ENCODE measurements around the gene FBXO27.

The FBXO27 gene

DNA sequence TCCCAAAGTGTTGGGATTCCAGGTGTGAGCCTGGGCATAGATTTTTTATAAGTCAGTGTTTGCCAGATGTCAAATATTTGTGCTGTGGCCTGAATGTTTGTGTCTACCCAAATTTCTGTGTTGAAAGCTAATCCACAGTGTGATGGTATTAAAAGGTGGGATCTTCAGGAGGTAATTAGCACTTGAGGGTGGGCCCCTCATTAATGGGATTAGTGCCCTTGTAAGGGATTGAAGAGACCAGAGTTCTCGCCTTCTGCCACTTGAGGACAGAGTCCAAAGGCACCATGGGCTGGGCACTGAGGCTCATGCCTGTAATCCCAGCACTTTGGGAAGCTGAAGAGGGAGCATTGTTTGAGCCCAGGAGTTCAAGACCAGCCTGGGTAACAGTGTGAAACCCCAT lies 47.1 kb downstream of the FBXO27 start:
- no peak for DNase-seq

DNA sequence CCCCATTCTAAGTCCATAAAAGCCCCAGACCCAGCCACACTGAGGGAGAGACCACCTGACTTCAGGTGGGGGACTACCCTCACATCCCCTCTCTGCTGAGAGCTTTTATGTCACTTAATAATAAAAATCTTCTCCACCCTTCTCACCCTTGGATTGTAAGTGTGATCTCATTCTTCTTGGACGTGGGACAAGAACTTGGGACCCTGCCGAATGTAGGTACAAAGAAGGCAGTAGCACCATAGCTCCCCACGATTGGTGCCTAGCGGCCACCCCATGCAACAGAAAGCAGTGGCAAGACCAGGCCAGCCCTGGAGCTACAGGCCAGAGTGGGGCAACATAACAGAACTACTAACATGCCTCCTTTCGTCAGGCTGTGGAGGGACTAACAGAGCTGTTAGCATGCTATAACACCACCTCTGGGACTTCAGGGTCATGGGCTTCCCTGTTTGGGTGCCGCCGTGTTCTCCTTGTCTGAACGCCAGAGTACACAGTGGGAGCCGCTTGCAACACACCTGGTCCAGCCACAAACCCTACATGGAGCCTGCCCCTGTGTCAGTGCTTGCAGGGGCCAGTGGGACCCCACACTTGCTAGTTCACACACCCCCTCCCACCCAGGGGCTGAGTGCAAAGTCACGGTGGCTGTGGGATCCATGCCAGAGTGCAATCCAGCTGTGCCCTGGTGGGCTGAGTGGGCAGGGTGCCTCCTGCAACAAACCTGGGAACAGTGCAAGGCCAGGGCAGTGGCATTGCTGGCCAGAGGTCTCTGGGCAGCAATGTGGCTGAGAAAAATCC lies 51.6 kb downstream of the FBXO27 start:
- no peak for DNase-seq

DNA sequence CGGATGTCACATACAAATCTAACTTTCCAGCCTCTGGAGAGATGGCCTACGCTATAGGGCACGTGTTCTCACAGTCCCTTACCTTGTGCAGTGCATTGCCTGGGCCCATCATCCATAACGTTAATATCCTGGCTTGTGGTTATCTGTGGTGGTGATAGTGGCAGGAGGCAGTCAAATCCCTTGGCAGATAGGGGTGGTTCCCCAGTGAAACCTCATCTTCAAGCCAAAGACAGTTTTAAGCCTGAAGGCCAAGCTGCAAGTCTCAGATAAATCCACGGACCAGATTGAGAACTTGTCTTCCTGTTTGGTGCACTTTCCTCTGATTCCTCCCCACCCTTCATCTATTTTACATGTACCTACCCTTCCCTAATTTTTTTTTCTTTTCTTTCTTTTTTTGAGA lies 52.5 kb downstream of the FBXO27 start:
- no peak for DNase-seq

GRCh38 chr19:38978326-38978689 lies 54.0 kb downstream of the FBXO27 start:
- no peak for DNase-seq

DNA sequence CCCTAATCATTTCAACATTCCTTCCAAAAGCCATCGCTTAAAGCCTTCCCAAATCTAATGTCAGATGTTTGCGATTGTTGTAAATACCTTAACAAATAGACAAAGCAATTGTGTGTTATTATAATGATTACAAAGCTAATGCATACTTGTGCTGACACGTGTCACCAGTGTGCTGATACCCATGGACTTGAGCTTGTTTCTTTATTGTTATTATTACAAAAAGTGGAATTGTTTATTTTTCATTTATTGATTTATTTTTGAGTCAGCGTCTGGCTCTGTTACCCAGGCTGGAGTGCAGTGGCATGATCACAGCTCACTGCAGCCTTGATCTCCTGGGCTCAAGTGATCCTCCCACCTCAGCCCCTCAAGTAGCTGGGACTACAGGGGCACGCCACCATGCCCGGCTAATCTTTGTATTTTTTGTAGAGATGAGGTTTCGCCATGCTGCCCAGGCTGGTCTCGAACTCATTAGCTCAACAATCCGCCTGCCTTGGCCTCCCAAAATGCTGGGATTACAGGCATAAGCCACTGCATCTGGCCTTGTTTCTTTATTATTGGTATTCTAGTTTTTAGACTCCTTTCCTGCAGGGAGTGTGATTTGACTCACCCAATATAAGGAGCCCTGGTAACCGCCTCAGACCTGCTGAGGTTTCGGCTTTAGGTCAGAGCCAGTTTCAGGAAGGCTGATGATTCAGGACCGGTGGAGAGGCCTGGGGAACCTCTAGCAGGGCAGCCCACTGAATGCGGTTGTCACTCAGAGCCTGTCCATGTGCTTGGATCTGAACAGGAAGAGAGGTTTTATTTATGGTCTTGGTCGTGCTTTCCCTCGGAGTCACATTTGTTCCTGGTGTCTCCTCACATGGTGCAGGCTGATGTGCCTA lies 54.7 kb downstream of the FBXO27 start:
- no peak for DNase-seq

DNA sequence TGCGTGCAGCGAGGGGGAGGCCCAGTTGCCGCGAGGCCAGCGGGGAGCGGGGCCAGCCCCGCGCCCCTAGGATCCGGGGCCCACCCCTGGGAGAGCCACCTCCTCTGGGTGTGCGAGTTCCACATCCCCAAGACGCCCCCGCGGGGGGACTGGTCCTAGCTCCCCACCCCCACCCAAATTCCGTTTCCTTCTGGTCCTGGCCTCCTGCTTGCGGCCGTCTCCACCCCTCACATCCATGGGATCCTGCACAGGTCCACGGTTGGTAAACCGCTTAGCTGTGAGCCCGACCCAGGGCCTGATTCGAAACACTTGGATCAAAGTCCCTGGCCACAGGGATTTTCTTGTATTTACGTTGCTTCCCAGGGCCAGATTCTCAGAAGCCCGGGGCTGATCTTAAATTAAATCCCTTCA lies 56.5 kb downstream of the FBXO27 start:
- DNase-seq: no peak

DNA sequence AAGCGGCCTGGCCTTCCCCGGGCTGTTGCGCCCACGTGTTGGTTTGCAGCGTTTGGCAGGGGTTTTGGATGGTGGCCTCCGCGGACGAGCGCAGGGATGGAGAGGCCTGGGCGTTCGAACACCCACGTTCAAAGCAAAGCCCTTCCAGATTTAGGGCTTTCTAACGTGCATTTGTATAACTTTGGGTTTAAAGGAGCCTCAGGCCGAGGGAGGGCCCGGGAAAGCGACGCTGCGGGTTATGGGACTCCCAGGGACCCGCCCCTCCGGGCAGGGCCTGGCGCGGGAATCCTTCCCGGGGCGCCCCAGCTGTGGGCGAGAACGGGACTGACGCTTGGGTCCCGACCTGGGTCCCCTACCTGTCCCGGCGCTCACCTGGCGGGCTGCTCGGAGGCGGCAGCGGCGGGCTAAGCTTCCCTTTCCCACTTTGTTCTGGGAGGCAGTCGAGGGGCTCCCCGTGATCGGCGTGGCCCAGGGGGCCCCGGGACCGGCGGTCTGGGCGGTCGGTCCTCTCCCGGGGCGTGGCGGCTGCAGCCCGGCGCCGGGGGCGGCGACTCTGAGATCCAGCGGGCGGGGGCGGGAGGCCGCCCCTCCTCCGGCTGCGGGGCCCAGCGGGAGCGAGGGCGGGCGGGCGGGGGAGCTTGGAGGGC lies 57.0 kb downstream of the FBXO27 start, which contains the start of gene FBXO17:
TSS of gene FBXO17 (minus strand) at position 529 of the 647 bp plus-strand sequence. CDS start 25,423 bp downstream, outside the sequence.
- DNase-seq: peak; percentile 87

DNA sequence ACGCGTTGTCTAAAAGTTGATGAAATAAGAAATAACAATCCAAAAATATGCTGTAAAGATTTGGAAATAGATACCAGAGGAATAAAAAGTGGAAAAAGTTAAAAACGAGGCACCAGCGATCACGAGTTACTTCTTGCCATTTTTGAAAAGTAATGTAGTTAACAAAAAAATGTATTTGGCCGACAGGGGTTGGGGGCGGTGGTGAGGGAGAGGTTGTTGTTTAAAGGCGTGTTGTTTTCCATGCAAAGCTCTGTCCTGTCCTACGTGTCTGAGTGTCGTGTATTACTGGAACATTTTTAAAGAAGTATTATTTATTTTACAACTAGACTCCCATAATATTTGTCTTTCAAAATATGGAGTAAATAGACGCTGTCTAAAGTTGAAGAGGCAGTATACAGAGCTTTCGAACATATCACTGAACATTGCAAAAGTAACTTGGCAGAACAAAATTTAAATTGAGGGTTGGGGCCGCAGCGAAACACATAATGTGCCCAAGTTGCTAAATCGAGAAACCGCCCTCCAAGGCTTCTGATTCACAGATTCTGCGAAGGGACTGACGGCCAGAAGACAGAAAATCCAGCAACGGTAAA lies 57.6 kb downstream of the FBXO27 start:
- DNase-seq: no peak
